ENCODE measurements around the gene PATL1.

PATL1 gene

DNA sequence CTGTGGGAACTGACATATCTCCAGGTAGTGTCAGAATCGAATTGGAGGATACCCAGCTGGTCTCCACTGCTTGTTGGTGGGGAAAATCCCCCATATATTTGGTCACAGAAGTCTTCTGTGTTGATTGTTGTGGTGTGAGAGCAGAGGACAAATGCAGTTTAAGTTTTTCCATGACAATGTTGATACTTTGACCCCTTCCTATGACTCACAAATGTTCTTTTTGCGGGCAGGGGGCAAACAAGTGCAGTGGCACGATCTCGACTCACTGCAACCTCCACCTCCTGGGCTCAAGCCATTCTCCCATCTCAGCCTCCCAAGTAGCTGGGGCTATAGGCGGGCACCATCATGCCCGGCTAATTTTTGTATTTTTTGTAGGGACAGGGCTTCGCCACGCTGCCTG is 7.4 kb upstream of the PATL1 start:
- no peak overlapping the region for H3K27ac ChIP-seq (ENCODE audit: low read depth in 2 of 2, low read length in 2 of 2)

DNA sequence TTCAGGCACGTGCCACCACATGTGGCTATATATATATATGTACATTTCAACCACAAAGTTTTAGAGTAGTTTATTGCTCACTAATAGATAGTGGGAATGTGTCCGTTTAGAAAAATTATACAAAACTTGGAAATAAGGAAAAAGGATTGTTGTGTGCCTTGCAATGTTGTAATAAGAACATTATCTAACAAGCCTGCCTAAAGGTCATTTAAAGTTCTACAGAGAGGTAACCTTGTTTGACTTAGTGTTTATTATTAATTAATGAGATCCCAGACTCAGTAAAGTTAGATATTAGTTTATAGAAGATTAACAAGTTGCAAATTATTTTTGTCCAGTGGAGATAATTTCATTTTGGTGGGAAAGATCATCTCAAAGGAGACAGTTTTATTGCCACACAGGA is 5.5 kb upstream of the PATL1 start:
- Histone ChIP-seq H3K36me3 (ENCODE audit: control insufficient read depth in 2 of 2, insufficient read depth in 2 of 2, low read length in 2 of 2) (no peaks in the 10 kb centered on the region), H3K27me3 (ENCODE audit: control insufficient read depth in 2 of 2, insufficient read depth in 2 of 2, low read length in 2 of 2) (no peaks in the 10 kb centered on the region), H3K27ac (ENCODE audit: low read depth in 2 of 2, low read length in 2 of 2) (no peak overlapping the region), H3K4me1 (ENCODE audit: control insufficient read depth in 2 of 2, insufficient read depth in 2 of 2, low read length in 2 of 2) (peaks cover 7 to 8% of the 10 kb centered on the region in 2 donors), H3K4me3 (ENCODE audit: low read length in 2 of 2) (no peak overlapping the region), H3K9me3 (ENCODE audit: control insufficient read depth in 2 of 2, low read length in 2 of 2) (no peaks in the 10 kb centered on the region), H3K9ac (ENCODE audit: low read depth in 1 of 2, low read length in 2 of 2) (no peak overlapping the region)

More for the DNA sequence above, 7.4 kb upstream of the PATL1 start:
- no peaks in the 10 kb centered on the region for H3K36me3 ChIP-seq (ENCODE audit: control insufficient read depth in 2 of 2, insufficient read depth in 2 of 2, low read length in 2 of 2)
- H3K27me3 ChIP-seq (ENCODE audit: control insufficient read depth in 2 of 2, insufficient read depth in 2 of 2, low read length in 2 of 2) = no peaks in the 10 kb centered on the region
- peaks cover 0 to under 1% of the 10 kb centered on the region in 2 donors for H3K4me1 ChIP-seq (ENCODE audit: control insufficient read depth in 2 of 2, insufficient read depth in 2 of 2, low read length in 2 of 2)
- H3K4me3 ChIP-seq (ENCODE audit: low read length in 2 of 2) = no peak overlapping the region
- H3K9ac ChIP-seq (ENCODE audit: low read depth in 1 of 2, low read length in 2 of 2) = no peak overlapping the region
- no peaks in the 10 kb centered on the region for H3K9me3 ChIP-seq (ENCODE audit: control insufficient read depth in 2 of 2, low read length in 2 of 2)

GRCh38 chr11:59673291-59673690 is 4.5 kb upstream of the PATL1 start:
- no peaks in the 10 kb centered on the region for H3K27me3 ChIP-seq (ENCODE audit: control insufficient read depth in 2 of 2, insufficient read depth in 2 of 2, low read length in 2 of 2)
- H3K36me3 ChIP-seq (ENCODE audit: control insufficient read depth in 2 of 2, insufficient read depth in 2 of 2, low read length in 2 of 2) = no peaks in the 10 kb centered on the region
- no peak overlapping the region for H3K4me3 ChIP-seq (ENCODE audit: low read length in 2 of 2)
- H3K9ac ChIP-seq (ENCODE audit: low read depth in 1 of 2, low read length in 2 of 2) = no peak overlapping the region
- H3K27ac ChIP-seq (ENCODE audit: low read depth in 2 of 2, low read length in 2 of 2) = no peak overlapping the region
- no peaks in the 10 kb centered on the region for H3K9me3 ChIP-seq (ENCODE audit: control insufficient read depth in 2 of 2, low read length in 2 of 2)
- H3K4me1 ChIP-seq (ENCODE audit: control insufficient read depth in 2 of 2, insufficient read depth in 2 of 2, low read length in 2 of 2) = peaks cover 7 to 8% of the 10 kb centered on the region in 2 donors

GRCh38 chr11:59671471-59671870 is 2.6 kb upstream of the PATL1 start:
- H3K4me3 ChIP-seq (ENCODE audit: low read length in 2 of 2) = no peak overlapping the region
- peaks cover 17 to 18% of the 10 kb centered on the region in 2 donors for H3K4me1 ChIP-seq (ENCODE audit: control insufficient read depth in 2 of 2, insufficient read depth in 2 of 2, low read length in 2 of 2)
- H3K9me3 ChIP-seq (ENCODE audit: control insufficient read depth in 2 of 2, low read length in 2 of 2) = no peaks in the 10 kb centered on the region
- no peak overlapping the region for H3K27ac ChIP-seq (ENCODE audit: low read depth in 2 of 2, low read length in 2 of 2)
- H3K36me3 ChIP-seq (ENCODE audit: control insufficient read depth in 2 of 2, insufficient read depth in 2 of 2, low read length in 2 of 2) = peaks cover 0 to 3% of the 10 kb centered on the region in 2 donors
- no peaks in the 10 kb centered on the region for H3K27me3 ChIP-seq (ENCODE audit: control insufficient read depth in 2 of 2, insufficient read depth in 2 of 2, low read length in 2 of 2)
- H3K9ac ChIP-seq (ENCODE audit: low read depth in 1 of 2, low read length in 2 of 2) = no peak overlapping the region

DNA sequence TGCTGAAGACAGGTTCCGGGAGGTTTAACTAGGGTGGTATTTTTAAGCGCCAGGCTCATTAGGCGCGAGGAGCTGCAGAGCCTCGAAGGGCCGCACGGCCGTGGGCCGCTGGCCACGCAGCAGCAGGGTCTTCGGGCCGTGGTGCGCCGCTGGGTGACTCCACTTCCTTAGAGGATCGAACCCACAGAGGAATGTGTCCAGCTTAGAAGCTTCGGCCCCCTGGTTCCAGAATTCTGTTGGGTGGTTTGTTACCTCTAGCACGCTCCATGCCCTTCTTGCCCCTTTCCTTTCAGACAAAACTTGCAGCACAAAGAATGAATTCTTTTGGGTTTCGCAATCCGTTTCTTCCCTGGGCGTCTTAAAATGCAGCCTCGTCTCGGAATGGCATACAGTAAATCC is 773 bp upstream of the PATL1 start:
- H3K4me1 ChIP-seq (ENCODE audit: control insufficient read depth in 2 of 2, insufficient read depth in 2 of 2, low read length in 2 of 2) = peaks cover 17 to 18% of the 10 kb centered on the region in 2 donors
- peak overlapping the region; percentile 86 to 98 for H3K9ac ChIP-seq (ENCODE audit: low read depth in 1 of 2, low read length in 2 of 2)
- no peaks in the 10 kb centered on the region for H3K9me3 ChIP-seq (ENCODE audit: control insufficient read depth in 2 of 2, low read length in 2 of 2)
- peak overlapping the region; percentile 70 to 96 for H3K4me3 ChIP-seq (ENCODE audit: low read length in 2 of 2)
- H3K36me3 ChIP-seq (ENCODE audit: control insufficient read depth in 2 of 2, insufficient read depth in 2 of 2, low read length in 2 of 2) = peaks cover 8 to 11% of the 10 kb centered on the region in 2 donors
- H3K27ac ChIP-seq (ENCODE audit: low read depth in 2 of 2, low read length in 2 of 2) = peak overlapping the region; percentile 98
- H3K27me3 ChIP-seq (ENCODE audit: control insufficient read depth in 2 of 2, insufficient read depth in 2 of 2, low read length in 2 of 2) = no peaks in the 10 kb centered on the region

DNA sequence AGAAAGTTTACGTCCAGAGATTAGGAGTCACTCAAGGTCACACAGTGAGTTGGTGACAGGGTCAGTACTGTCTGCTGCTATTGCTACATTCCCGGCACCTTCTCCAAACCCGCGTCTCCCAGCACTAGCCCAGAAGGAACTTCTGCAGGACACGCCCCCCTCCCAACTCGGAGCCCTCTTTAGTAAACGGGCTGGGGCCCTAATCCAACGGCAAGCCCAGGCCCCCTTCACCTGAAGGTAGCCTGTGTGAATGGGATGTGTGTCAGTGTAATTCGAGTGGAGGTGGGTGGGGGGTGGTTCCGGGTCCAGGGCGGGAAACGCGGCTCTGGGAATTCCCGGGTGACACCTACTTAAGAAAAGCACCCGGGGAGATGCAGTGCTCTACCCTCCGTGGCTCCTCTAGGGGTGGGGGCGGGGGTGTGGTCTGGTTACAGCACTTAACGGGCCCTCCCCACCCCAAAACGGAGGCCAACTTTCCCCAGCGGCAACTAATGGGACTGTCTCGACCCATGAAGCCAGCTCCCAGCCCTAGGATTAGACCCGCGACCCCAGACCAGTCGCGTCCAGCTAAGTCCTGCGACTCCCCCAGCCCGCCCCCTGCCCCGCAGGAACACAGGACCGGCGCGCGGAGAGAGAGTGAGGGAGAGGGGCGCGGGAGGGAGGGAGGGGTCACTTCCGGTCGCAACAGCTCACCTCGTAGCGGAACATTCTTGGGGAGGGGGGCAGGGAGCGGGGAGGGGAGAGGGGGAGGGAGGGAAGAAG is 468 bp downstream of the PATL1 start:
- peak overlapping the region; percentile 81 to 82 for H3K9ac ChIP-seq (ENCODE audit: low read depth in 1 of 2, low read length in 2 of 2)
- H3K27me3 ChIP-seq (ENCODE audit: control insufficient read depth in 2 of 2, insufficient read depth in 2 of 2, low read length in 2 of 2) = no peaks in the 10 kb centered on the region
- H3K27ac ChIP-seq (ENCODE audit: low read depth in 2 of 2, low read length in 2 of 2) = peak overlapping the region; percentile 80 to 83
- H3K4me1 ChIP-seq (ENCODE audit: control insufficient read depth in 2 of 2, insufficient read depth in 2 of 2, low read length in 2 of 2) = peaks cover 17 to 18% of the 10 kb centered on the region in 2 donors
- H3K9me3 ChIP-seq (ENCODE audit: control insufficient read depth in 2 of 2, low read length in 2 of 2) = no peaks in the 10 kb centered on the region
- peaks cover 19 to 24% of the 10 kb centered on the region in 2 donors for H3K36me3 ChIP-seq (ENCODE audit: control insufficient read depth in 2 of 2, insufficient read depth in 2 of 2, low read length in 2 of 2)
- peak overlapping the region; percentile 70 to 96 for H3K4me3 ChIP-seq (ENCODE audit: low read length in 2 of 2)

GRCh38 chr11:59667812-59668187 is 1.0 kb downstream of the PATL1 start:
- Histone ChIP-seq H3K4me1 (ENCODE audit: control insufficient read depth in 2 of 2, insufficient read depth in 2 of 2, low read length in 2 of 2) (peaks cover 17 to 18% of the 10 kb centered on the region in 2 donors), H3K4me3 (ENCODE audit: low read length in 2 of 2) (peak overlapping the region; percentile 70 to 96), H3K27ac (ENCODE audit: low read depth in 2 of 2, low read length in 2 of 2) (peak overlapping the region in 1 of 2 donors; percentile 80), H3K9ac (ENCODE audit: low read depth in 1 of 2, low read length in 2 of 2) (peak overlapping the region; percentile 61 to 82), H3K36me3 (ENCODE audit: control insufficient read depth in 2 of 2, insufficient read depth in 2 of 2, low read length in 2 of 2) (peaks cover 19 to 26% of the 10 kb centered on the region in 2 donors), H3K9me3 (ENCODE audit: control insufficient read depth in 2 of 2, low read length in 2 of 2) (no peaks in the 10 kb centered on the region), H3K27me3 (ENCODE audit: control insufficient read depth in 2 of 2, insufficient read depth in 2 of 2, low read length in 2 of 2) (no peaks in the 10 kb centered on the region)

DNA sequence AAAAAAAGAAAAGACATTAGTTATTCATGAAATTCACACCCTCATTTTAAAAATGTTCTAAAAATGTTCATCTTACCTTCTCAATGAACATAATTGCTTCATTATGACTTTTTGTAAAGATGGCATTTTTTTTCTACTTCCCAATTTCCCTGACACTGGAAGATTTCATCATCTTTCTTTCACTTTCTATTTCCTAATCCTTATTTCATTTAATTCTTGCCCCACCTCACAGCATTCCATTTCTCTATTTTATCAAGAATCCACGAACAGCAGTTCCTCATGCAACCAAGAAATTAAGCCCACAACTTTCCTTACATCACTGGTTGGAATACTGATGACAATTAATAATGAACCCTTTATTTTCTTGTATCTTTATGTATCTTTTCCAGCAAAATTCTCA is 1.9 kb downstream of the PATL1 start:
- H3K36me3 ChIP-seq (ENCODE audit: control insufficient read depth in 2 of 2, insufficient read depth in 2 of 2, low read length in 2 of 2) = peaks cover 24 to 32% of the 10 kb centered on the region in 2 donors
- H3K9ac ChIP-seq (ENCODE audit: low read depth in 1 of 2, low read length in 2 of 2) = no peak overlapping the region
- no peak overlapping the region for H3K27ac ChIP-seq (ENCODE audit: low read depth in 2 of 2, low read length in 2 of 2)
- no peaks in the 10 kb centered on the region for H3K27me3 ChIP-seq (ENCODE audit: control insufficient read depth in 2 of 2, insufficient read depth in 2 of 2, low read length in 2 of 2)
- peaks cover 17 to 18% of the 10 kb centered on the region in 2 donors for H3K4me1 ChIP-seq (ENCODE audit: control insufficient read depth in 2 of 2, insufficient read depth in 2 of 2, low read length in 2 of 2)
- H3K4me3 ChIP-seq (ENCODE audit: low read length in 2 of 2) = peak overlapping the region in 1 of 2 donors; percentile 7
- no peaks in the 10 kb centered on the region for H3K9me3 ChIP-seq (ENCODE audit: control insufficient read depth in 2 of 2, low read length in 2 of 2)

GRCh38 chr11:59660621-59661020 is 8.2 kb downstream of the PATL1 start:
- Histone ChIP-seq H3K4me1 (ENCODE audit: control insufficient read depth in 2 of 2, insufficient read depth in 2 of 2, low read length in 2 of 2) (no peaks in the 10 kb centered on the region), H3K9ac (ENCODE audit: low read depth in 1 of 2, low read length in 2 of 2) (no peak overlapping the region), H3K27me3 (ENCODE audit: control insufficient read depth in 2 of 2, insufficient read depth in 2 of 2, low read length in 2 of 2) (no peaks in the 10 kb centered on the region), H3K9me3 (ENCODE audit: control insufficient read depth in 2 of 2, low read length in 2 of 2) (no peaks in the 10 kb centered on the region), H3K4me3 (ENCODE audit: low read length in 2 of 2) (no peak overlapping the region), H3K36me3 (ENCODE audit: control insufficient read depth in 2 of 2, insufficient read depth in 2 of 2, low read length in 2 of 2) (peaks cover 69 to 71% of the 10 kb centered on the region in 2 donors), H3K27ac (ENCODE audit: low read depth in 2 of 2, low read length in 2 of 2) (no peak overlapping the region)

DNA sequence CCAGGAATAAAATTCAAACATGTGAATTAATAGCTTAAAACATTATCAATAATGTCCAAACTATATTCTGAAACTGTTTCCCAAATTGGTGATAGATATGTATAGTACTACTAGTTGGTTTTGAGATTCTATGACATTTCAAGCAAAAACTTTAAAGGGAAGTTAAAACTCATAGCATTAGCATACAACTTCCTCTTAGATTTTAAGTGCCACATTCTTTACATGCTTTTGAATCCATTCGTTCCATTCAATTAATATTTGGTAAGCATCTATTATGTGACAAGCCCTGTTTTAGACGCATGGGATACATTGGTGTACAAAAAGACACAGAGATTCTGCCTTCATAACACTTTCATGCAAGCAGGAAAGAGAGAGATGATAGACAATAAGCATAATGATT is 8.9 kb downstream of the PATL1 start:
- Histone ChIP-seq H3K9ac (ENCODE audit: low read depth in 1 of 2, low read length in 2 of 2) (no peak overlapping the region), H3K27me3 (ENCODE audit: control insufficient read depth in 2 of 2, insufficient read depth in 2 of 2, low read length in 2 of 2) (no peaks in the 10 kb centered on the region), H3K27ac (ENCODE audit: low read depth in 2 of 2, low read length in 2 of 2) (no peak overlapping the region), H3K4me3 (ENCODE audit: low read length in 2 of 2) (no peak overlapping the region), H3K4me1 (ENCODE audit: control insufficient read depth in 2 of 2, insufficient read depth in 2 of 2, low read length in 2 of 2) (no peaks in the 10 kb centered on the region), H3K9me3 (ENCODE audit: control insufficient read depth in 2 of 2, low read length in 2 of 2) (no peaks in the 10 kb centered on the region), H3K36me3 (ENCODE audit: control insufficient read depth in 2 of 2, insufficient read depth in 2 of 2, low read length in 2 of 2) (peaks cover 71 to 74% of the 10 kb centered on the region in 2 donors)
